Measurements from ENCODE around the gene APH1A.
"Not testable (repeated sequence)": the region's sequence is repeated elsewhere in the genome, so short reads cannot be mapped to it uniquely, and the experiment has no call there.

The APH1A gene

GRCh38 chr1:150268705-150269403, at the start of gene APH1A:
Gene APH1A (minus strand): TSS chr1:150269016. CDS start chr1:150268810, 206 bp downstream.
- DNase-seq (ENCODE audit: low read depth in 2 of 2), result peak; percentile 91

- not testable (repeated sequence) for DNase-seq (ENCODE audit: low read depth in 2 of 2)
These were observed 45.9 kb upstream of the APH1A start for GRCh38 chr1:150314691-150315090.

- DNase-seq (ENCODE audit: low read depth in 2 of 2), result no peak
These were observed 42.9 kb upstream of the APH1A start for GRCh38 chr1:150311762-150312161.

- DNase-seq (ENCODE audit: low read depth in 2 of 2), result no peak
These were observed 41.1 kb upstream of the APH1A start for GRCh38 chr1:150309758-150310508.

GRCh38 chr1:150308585-150308984, 39.8 kb upstream of the APH1A start:
- not testable (repeated sequence) for DNase-seq (ENCODE audit: low read depth in 2 of 2)

- DNase-seq (ENCODE audit: low read depth in 2 of 2), result no peak
These were observed 34.1 kb upstream of the APH1A start for GRCh38 chr1:150302902-150303301.

- DNase-seq (ENCODE audit: low read depth in 2 of 2), result no peak
These were observed 33.5 kb upstream of the APH1A start for GRCh38 chr1:150302338-150302737.

- no peak for DNase-seq (ENCODE audit: low read depth in 2 of 2)
These were observed 30.9 kb upstream of the APH1A start for GRCh38 chr1:150299716-150300115.

GRCh38 chr1:150295476-150295875, 26.7 kb upstream of the APH1A start:
- no peak for DNase-seq (ENCODE audit: low read depth in 2 of 2)

DNA sequence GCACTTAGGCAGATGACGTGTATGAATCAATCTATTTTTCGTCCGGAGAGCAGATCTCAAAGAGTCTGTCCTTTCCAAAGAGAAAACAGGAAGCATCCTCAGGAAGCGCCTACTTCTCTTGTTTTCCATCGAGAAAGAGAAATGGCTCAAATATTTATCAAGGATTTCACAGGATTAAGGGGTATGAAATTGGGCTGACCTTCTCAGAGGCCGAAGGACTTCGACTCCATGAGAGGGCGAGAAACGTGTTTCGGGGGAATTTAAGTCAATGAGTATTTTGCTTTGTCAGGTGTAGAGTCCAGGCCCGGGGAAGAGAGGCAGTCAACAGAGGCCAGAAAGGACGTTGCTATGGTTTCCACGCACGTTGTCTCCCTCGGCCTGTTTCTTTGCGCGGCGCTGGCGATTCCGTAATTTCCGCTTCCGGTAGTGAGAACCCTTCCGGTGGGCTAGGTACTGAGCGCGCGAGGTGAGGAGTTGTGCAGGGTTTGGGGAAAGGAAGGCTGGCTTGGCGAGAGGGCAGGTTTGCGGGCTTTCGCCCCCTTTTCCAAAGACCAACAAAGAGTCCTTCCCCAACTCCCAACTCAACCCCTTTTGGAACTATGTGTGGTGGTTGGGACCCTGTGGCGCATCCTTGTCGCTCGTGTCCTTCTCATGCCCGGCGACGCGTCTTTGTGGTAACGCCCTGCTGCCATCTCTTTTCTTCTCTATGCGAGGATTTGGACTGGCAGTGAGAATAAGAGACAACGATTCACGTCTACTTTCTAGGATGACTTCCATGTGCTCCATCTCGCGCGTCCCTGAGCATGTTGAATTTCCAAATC, 24.8 kb upstream of the APH1A start, which contains the start of gene MRPS21:
Gene MRPS21 (plus strand): TSS at position 429 of the 821 bp plus-strand sequence. CDS start 506 bp downstream, outside the sequence.
- peak; percentile 77 to 79 for DNase-seq (ENCODE audit: low read depth in 2 of 2)

DNA sequence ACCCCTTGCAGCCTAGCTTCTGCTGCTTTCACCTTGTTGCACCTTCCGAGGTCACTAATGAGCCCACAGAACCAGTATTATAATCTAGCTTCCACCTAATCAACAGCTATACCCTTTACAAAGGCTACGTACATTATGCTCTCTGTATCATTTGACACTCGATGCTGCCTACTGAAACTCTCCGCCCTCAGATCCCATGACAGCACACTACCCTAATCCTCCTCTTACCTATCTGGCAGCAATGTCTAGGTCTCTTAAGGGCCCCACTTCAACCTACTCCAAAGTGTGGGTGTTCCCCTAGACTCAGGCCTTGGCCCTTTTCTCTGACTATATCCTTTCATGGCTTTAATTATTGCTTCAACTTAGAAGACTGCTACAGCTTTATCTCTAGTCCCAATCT, 20.0 kb upstream of the APH1A start:
- no peak for DNase-seq (ENCODE audit: low read depth in 2 of 2)

- no peak for DNase-seq (ENCODE audit: low read depth in 2 of 2)
These were observed 19.6 kb upstream of the APH1A start for GRCh38 chr1:150288382-150288781.

GRCh38 chr1:150283260-150283659, 14.4 kb upstream of the APH1A start:
- no peak for DNase-seq (ENCODE audit: low read depth in 2 of 2)

- DNase-seq (ENCODE audit: low read depth in 2 of 2), result no peak
These were observed 13.7 kb upstream of the APH1A start for GRCh38 chr1:150282558-150282958.

- peak; percentile 58 to 60 for DNase-seq (ENCODE audit: low read depth in 2 of 2)
These were observed 13.1 kb upstream of the APH1A start, which contains the start of gene CIART for GRCh38 chr1:150281758-150282557. Gene CIART (plus strand): TSS chr1:150282554. CDS start chr1:150283268, 714 bp downstream.

GRCh38 chr1:150281221-150281757, 12.5 kb upstream of the APH1A start:
- peak; percentile 33 to 35 for DNase-seq (ENCODE audit: low read depth in 2 of 2)

- no peak for DNase-seq (ENCODE audit: low read depth in 2 of 2)
These were observed 11.4 kb upstream of the APH1A start for GRCh38 chr1:150280138-150280707.

- no peak for DNase-seq (ENCODE audit: low read depth in 2 of 2)
These were observed 4.5 kb upstream of the APH1A start for GRCh38 chr1:150273311-150273710.

DNA sequence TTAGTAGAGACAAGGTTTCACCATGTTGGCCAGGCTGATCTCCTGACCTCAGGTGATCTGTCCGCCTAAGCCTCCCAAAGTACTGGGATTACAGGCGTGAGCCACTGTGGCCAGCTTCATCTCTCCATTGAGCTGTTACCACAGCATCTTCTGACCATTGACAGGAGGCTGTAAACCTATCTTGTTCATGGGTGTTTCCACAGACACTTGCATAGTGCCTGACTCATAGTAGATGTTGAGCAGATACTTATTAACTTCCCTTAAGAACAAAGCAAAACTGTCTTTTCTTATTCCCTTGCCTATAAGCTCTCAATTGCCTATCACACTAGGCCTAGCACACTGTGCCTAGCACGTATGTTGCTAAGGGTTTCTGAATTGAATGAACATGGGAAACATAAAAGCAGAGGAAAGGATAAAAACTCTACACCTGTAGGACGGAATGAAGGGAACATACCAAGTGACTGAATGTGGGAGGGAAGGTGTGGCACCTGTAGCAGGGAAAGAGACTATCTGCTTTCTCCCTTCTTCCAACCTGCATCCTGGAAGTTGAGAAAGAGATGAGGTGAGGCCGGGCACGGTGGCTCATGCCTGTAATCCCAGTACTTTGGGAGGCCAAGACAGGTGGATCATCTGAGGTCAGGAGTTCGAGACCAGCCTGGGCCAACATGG, 2.6 kb upstream of the APH1A start:
- no peak for DNase-seq (ENCODE audit: low read depth in 2 of 2)

DNA sequence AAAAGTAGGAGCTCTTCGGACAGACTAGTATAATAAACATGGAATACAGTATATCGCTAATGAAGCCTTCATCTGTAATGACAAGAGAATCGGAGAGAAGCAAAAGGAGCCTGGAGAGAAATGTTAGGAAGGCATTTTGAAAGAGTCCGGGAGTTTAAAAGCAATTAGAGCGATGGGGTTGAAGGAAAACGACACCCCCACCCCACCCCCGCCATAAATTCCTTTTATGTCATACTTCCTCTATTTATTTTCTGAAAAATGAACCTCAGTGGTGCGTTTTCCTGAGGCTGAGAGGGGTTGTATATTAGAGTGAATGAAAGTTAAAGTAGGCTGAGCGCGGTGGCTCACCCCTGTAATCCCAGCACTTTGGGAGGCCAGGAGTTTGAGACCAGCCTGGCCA, 635 bp upstream of the APH1A start:
- no peak for DNase-seq (ENCODE audit: low read depth in 2 of 2)
